GM19035 (cell line): ENCODE measurements around the gene CDR2.
"Not testable (repeated sequence)": the region's sequence is repeated elsewhere in the genome, so short reads cannot be mapped to it uniquely, and the experiment has no call there.

ENCODE experiments used
- ATAC-seq: cut with Tn5 transposase; IDR thresholded peaks from one replicate; pipeline ENCODE4 v1.9.1; 2021; ENCODE audit not compliant: unreplicated experiment

The CDR2 gene

GRCh38 chr16:22353191-22353919 lies 21.1 kb downstream of the CDR2 start:
- no peak for ATAC-seq

DNA sequence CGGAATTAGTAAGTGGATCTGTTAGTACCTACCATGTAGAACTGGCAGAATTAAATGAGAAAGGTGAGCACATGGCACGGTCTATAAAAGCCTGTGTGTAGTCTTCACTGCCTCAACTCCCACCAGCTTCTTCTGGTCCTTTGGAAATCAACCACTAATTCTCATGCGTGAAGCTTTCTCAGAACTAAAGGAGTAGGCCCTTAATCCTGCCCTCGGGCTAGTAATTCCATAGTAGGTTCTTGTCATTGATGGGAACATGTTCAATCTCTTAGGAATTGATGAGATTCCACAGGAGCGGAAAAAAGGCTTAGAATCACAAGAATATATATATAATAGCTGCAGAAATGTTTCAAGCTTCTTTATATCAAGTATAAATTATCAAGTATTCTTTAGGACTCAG lies 21.7 kb downstream of the CDR2 start:
- ATAC-seq, result no peak

GRCh38 chr16:22352140-22352539 lies 22.3 kb downstream of the CDR2 start:
- ATAC-seq, result no peak

GRCh38 chr16:22351017-22351416 lies 23.4 kb downstream of the CDR2 start:
- ATAC-seq, result not testable (repeated sequence)

GRCh38 chr16:22348291-22348690 lies 26.1 kb downstream of the CDR2 start:
- ATAC-seq, result no peak

DNA sequence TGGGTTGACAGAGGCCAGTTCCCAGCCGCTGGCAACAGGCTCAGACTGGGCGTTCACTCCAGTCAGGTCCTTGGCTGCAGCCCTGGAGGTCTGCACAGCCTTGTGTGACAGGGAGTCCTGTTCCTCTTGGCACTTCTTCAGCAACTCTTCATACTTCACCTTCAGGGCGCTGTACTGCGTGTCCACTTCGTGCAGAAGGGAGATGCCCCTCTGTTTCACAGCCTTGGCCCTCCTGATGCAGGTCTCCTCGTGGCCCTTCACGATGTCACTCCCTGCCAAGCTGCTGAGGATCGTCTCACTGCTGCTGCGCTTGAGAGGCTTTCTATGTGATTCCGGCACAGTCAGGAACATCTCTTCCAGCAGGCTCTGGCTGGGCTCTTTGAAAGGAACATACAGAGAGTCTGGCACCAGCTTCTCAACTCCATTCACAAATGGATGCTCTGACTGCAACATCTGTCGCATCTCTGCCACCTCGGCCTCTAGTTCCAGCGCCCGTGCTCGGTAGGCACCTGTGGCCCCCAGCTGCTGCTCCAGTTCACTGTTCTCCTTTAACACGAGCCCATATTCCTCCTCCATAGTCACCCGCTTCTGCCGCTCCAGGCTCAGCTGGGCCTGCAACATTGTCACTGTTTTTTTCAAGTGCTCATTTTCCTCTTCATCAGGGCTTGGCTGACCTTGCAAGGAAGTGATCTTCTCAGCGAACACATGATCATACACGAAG lies 27.2 kb downstream of the CDR2 start:
- no peak for ATAC-seq

DNA sequence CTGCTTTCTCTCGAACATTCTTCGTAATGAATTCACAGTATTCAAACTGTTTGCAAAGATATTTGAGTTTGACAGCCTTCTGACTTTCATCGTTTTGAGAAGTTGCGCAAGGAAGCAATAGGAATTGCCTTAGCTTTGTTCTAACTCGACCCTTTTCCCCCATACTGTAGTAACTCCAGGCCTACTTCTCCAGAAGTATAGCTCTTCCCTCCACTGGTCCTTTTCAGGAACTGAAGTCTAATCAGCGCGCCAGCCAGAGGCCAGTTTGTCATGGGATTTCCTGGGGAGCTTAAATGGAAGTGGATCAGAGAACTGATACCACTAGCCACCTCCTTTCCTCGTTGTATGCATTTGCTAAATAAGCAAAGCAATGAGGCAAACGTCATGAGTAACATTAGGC lies 27.9 kb downstream of the CDR2 start:
- no peak for ATAC-seq

GRCh38 chr16:22342082-22342481 lies 32.3 kb downstream of the CDR2 start:
- no peak for ATAC-seq

DNA sequence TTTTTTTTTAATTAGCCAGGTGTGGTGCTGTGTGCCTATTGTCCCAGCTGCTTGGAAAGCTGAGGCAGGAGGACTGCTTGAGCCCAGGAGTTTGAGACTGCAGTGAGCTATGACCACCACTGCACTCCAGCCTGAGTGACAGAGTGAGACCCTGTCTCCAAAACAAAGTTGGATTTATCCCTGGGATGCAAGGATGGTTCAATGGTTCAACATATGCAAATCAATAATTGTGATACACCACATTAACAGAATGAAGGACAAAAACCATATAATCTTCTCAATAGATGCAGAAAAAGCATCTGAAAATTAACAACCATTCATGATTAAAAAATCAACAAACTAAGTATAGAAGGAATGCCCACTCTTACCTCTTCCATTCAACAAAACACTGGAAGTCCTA lies 33.5 kb downstream of the CDR2 start:
- no peak for ATAC-seq

DNA sequence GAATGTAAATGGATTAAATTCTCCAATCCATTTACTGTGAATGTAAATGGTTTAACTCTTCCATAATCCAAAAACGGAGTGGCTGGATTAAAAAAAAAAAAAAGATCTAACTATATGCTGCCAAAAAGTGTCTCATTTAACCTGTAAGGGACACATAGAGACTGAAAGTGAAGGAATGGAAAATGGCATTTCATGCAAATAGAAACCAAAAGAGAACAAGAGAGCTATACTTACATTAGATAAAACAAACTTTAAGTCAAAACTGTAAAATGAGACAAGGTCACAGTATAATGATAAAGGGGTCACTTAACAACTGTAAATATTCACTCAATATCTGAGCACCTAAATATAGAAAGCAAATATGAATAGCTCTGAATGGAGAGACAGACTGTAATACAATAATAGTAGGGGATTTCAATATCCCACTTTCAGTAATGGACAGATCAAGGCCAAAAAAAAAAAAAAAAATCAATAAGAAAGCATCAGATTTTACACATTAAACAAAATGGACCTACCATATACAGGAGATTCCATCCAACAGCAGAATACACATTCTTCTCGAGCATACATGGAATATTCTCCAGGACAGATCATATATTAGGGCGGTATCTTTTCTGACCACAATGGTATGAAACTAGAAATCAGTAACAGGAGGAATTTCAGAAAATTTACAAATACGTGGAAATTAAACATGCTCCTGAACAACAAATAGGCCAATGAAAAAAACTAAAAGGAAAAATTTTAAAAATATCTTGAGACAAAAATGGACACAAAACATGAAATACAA lies 36.4 kb downstream of the CDR2 start:
- ATAC-seq, result no peak

- no peak for ATAC-seq
Observed at GRCh38 chr16:22337045-22337444, 37.4 kb downstream of the CDR2 start.

- no peak for ATAC-seq
Observed at GRCh38 chr16:22336581-22336980, 37.8 kb downstream of the CDR2 start.

- no peak for ATAC-seq
Observed at GRCh38 chr16:22335668-22336246, 38.7 kb downstream of the CDR2 start.

DNA sequence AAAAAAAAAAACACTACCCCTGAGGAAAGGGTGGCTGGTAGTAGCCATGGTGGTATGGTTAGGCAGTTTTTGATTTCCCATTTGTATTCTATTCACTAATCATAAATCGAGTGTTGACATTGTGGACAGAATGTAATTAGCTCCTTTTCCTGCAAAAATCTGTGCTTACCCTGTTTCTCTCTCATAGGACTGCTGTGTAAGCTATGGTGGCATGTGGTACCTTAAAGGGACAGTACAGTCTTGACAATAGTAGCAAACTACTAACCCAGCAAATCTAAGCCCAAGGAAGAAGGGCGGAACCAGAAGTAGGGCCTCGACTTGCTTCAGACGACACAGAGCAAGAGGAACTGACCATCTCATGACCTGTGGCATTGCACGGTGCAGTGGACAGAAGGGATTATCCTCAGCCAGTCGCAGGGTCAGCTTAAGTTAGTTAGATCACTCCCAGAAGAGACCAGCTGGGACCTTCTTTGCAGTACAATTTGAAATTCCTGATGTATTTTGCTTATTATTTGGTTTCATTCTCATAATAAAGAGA lies 40.9 kb downstream of the CDR2 start:
- ATAC-seq, result no peak

DNA sequence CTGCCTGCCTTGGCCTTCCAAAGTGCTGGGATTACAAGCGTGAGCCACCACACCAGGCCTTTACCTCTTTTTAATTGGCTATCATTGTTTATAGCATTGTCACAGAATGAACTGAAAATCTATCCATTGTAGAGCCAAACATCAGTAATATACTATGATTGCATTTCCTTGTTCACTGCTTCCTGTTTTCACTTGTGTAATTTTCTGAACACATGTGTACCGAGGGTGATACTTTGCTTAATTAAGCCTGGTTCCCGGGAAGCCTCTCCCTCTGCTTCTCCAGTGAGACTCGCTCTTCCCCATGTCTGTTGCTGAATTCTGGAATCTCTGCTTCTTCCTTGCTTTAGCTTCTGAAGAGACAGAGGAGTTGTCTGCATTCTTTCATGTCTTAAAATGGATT lies 44.1 kb downstream of the CDR2 start:
- ATAC-seq, result no peak

- no peak for ATAC-seq
Observed at GRCh38 chr16:22329199-22329695, 45.2 kb downstream of the CDR2 start.

- no peak for ATAC-seq
Observed at GRCh38 chr16:22328081-22328725, 46.2 kb downstream of the CDR2 start.

- ATAC-seq, result no peak
Observed at GRCh38 chr16:22327446-22327775, 47.0 kb downstream of the CDR2 start.

DNA sequence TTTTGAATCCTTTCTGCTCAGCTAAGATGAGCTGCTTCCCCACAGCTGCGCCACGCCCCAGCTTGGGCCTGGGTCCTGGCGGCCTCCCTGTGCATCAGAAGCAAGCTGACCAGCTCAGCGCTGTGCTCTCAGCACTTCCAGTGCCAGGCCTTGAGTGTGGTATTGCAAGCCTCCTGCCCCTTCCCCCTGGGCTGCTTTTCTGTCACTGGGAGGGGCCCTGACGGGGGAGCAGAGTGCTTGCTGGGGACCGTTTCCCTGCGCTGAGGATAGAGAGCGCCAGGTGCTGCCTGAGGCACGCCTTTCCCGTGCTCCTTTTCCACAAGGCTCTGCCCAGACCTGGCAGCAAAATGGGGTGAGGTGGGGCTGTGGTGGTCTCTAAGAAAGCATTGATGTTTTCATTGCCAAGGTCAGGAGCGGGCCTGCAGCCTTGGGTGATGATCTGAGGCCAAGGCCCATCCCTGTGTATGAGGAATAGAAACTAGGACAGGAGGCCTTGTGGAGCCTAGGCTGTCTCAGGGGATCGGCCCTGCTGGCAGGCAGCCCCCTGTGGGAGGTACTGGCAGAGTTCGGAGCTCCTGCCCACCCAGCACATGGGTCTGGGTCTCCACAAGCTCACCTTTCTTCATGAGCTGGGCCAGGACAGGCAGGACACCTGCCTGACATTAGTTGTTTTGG lies 47.5 kb downstream of the CDR2 start:
- no peak for ATAC-seq

DNA sequence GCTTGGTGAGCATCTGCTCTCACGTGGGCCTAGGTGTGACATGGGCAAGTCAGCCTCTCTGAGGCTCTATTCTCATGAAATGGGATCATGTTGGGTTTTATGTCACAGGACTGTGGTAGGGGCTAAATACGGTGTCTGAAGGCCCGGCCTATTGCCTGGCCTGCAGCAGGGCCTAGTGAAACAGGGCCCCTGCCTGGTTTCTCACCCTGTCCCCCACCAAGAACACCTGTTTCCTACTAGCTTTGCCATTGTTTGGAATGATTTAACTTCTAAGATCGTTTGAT lies 48.1 kb downstream of the CDR2 start:
- no peak for ATAC-seq
